CD4-positive, alpha-beta memory T cell (primary cell): ENCODE data around the gene SOX9. TPM values are rescaled to one million over a fixed set of nuclear protein-coding genes. Genes with fewer than 3 reads are reported as not detected.
A peak's percentile ranks its signal among the peaks of the same experiment; 100 is the strongest.

Experiments used
- CTCF ChIA-PET: fragments of 350-600 bp; sonication (Branson Sonifier 250); formaldehyde crosslinking; loops from one replicate; lab custom pipeline; 2021; ENCODE audit warnings: inconsistent platforms; ENCODE audit not compliant: partially characterized antibody; lab: Charles Lee
- POLR2A ChIA-PET: fragments of 350-600 bp; sonication (Branson Sonifier 250); formaldehyde crosslinking; loops from one replicate; lab custom pipeline; 2021; ENCODE audit not compliant: partially characterized antibody; lab: Charles Lee
- DNase-seq, 5 donors: peaks; one replicate each; pipeline versions ENCODE4 v3.0.0 to v3.0.0-alpha.2; 2020 to 2022; ENCODE audit warnings: mixed read lengths in 1 of 5
- H3K27ac ChIP-seq: one replicate; pipeline ENCODE4 v1.7.0; 2013; ENCODE audit warnings: low read depth, low read length
- H3K27me3 ChIP-seq: 2 replicates; pipeline ENCODE4 v1.7.0; 2013; ENCODE audit warnings: mild to moderate bottlenecking, low read length, moderate library complexity; ENCODE audit not compliant: insufficient read depth
- H3K36me3 ChIP-seq: 2 replicates; pipeline ENCODE4 v1.7.0; 2013; ENCODE audit warnings: mild to moderate bottlenecking, low read length, moderate library complexity; ENCODE audit not compliant: insufficient read depth
- H3K4me1 ChIP-seq: 2 replicates; pipeline ENCODE4 v1.7.0; 2013; ENCODE audit warnings: mild to moderate bottlenecking, low read length, moderate library complexity; ENCODE audit not compliant: insufficient read depth
- H3K4me3 ChIP-seq, 2 donors: one replicate each; pipeline ENCODE4 v1.7.0; 2013; ENCODE audit warnings: low read length in 2 of 2, mild to moderate bottlenecking in 1 of 2
- H3K9me3 ChIP-seq, 2 donors: one replicate each; pipeline ENCODE4 v1.7.0; 2013; ENCODE audit warnings: low read length in 2 of 2, control low read depth in 1 of 2; ENCODE audit not compliant: control insufficient read depth in 1 of 2
- H3K27ac Mint-ChIP-seq, 7 donors: one replicate each; pipeline ENCODE4 v1.8.0; 2020 to 2021; ENCODE audit warnings: mixed read lengths in 7 of 7, mild to moderate bottlenecking in 6 of 7, inconsistent platforms in 3 of 7, moderate library complexity in 3 of 7
- H3K27me3 Mint-ChIP-seq, 2 donors: one replicate each; pipeline ENCODE4 v1.8.0; 2020 to 2021; ENCODE audit warnings: mixed read lengths in 2 of 2
- H3K36me3 Mint-ChIP-seq, 2 donors: one replicate each; pipeline ENCODE4 v1.8.0; 2020 to 2021; ENCODE audit warnings: mixed read lengths in 2 of 2, inconsistent platforms in 1 of 2, mild to moderate bottlenecking in 1 of 2
- H3K4me1 Mint-ChIP-seq, 4 donors: one replicate each; pipeline ENCODE4 v1.8.0; 2020 to 2021; ENCODE audit warnings: mixed read lengths in 4 of 4, mild to moderate bottlenecking in 1 of 4
- H3K4me3 Mint-ChIP-seq, 8 donors: one replicate each; pipeline ENCODE4 v1.8.0; 2020 to 2021; ENCODE audit warnings: mixed read lengths in 8 of 8, mild to moderate bottlenecking in 7 of 8, moderate library complexity in 6 of 8, inconsistent platforms in 3 of 8
- H3K9me3 Mint-ChIP-seq, 8 donors: one replicate each; pipeline ENCODE4 v1.8.0; 2020 to 2021; ENCODE audit warnings: mixed read lengths in 8 of 8, mild to moderate bottlenecking in 5 of 8, inconsistent platforms in 3 of 8, moderate library complexity in 1 of 8
- intact Hi-C: fragments of 100-400 bp; cut with micrococcal nuclease; formaldehyde crosslinking; loops from one replicate; pipeline ENCODE4 v1.15.1; 2023
- polyA plus RNA-seq, 2 donors: library from polyadenylated mRNA; unstranded; fragments of 300-500 nt; fragmentation: Illumina TruSeq; gene quantifications; one replicate each; pipeline ENCODE4 v1.2.3, GENCODE V29; 2021
- total RNA-seq, 2 experiments: library from RNA; stranded (reverse); gene quantifications; one replicate each; pipeline ENCODE4 v1.2.3, GENCODE V29; 2021

SOX9 gene
- total and polyA plus RNA-seq, 4 experiments from 2014 or later = not detected

GRCh38 chr17:72100470-72100869, 20.4 kb upstream of the SOX9 start:
- H3K36me3 ChIP-seq = no peaks in the 10 kb centered on the region
- POLR2A ChIA-PET = no interaction called here

GRCh38 chr17:72101526-72101925, 19.3 kb upstream of the SOX9 start:
- ChIA-PET CTCF (no interaction called here), POLR2A (no interaction called here)
- intact Hi-C loops = no loop called here
- no peaks in the 10 kb centered on the region for H3K9me3 ChIP-seq
- H3K27me3 Mint-ChIP-seq = peaks cover 2 to 5% of the 10 kb centered on the region in 2 donors
- H3K27ac Mint-ChIP-seq = no peak overlapping the region
- no peak overlapping the region for H3K27ac ChIP-seq
- H3K36me3 ChIP-seq = no peaks in the 10 kb centered on the region
- no peaks in the 10 kb centered on the region for H3K27me3 ChIP-seq
- H3K4me3 Mint-ChIP-seq = no peak overlapping the region
- DNase-seq = no peak
- H3K4me1 ChIP-seq = no peaks in the 10 kb centered on the region
- H3K9me3 Mint-ChIP-seq = peaks cover 0 to 9% (median 5%) of the 10 kb centered on the region in 8 donors
- H3K4me3 ChIP-seq = no peak overlapping the region
- H3K4me1 Mint-ChIP-seq = no peaks in the 10 kb centered on the region
- H3K36me3 Mint-ChIP-seq = no peaks in the 10 kb centered on the region

More at GRCh38 chr17:72100470-72100869, 20.4 kb upstream of the SOX9 start:
- Mint-ChIP-seq H3K4me3 (no peak overlapping the region), H3K4me1 (no peaks in the 10 kb centered on the region), H3K9me3 (peaks cover 0 to 13% (median 4%) of the 10 kb centered on the region in 8 donors), H3K27me3 (peaks cover 2 to 5% of the 10 kb centered on the region in 2 donors), H3K27ac (no peak overlapping the region), H3K36me3 (no peaks in the 10 kb centered on the region)
- Histone ChIP-seq H3K27me3 (no peaks in the 10 kb centered on the region), H3K9me3 (no peaks in the 10 kb centered on the region), H3K27ac (no peak overlapping the region), H3K4me1 (no peaks in the 10 kb centered on the region), H3K4me3 (no peak overlapping the region)
- no peak for DNase-seq
- CTCF ChIA-PET = no interaction called here
- intact Hi-C loops = no loop called here

- peaks cover 2 to 5% of the 10 kb centered on the region in 2 donors for H3K27me3 Mint-ChIP-seq
These were observed 18.5 kb upstream of the SOX9 start for GRCh38 chr17:72102366-72102765.

GRCh38 chr17:72104164-72104862, 16.5 kb upstream of the SOX9 start:
- Histone ChIP-seq H3K9me3 (no peaks in the 10 kb centered on the region), H3K36me3 (no peaks in the 10 kb centered on the region), H3K27me3 (no peaks in the 10 kb centered on the region), H3K4me3 (no peak overlapping the region), H3K4me1 (no peaks in the 10 kb centered on the region), H3K27ac (no peak overlapping the region)
- peak overlapping the region in 1 of 8 donors; percentile 22 for H3K4me3 Mint-ChIP-seq
- H3K9me3 Mint-ChIP-seq = peaks cover 0 to 8% (median 3%) of the 10 kb centered on the region in 8 donors
- H3K27ac Mint-ChIP-seq = no peak overlapping the region
- H3K4me1 Mint-ChIP-seq = no peaks in the 10 kb centered on the region
- CTCF ChIA-PET = no interaction called here
- peaks cover 2 to 5% of the 10 kb centered on the region in 2 donors for H3K27me3 Mint-ChIP-seq
- POLR2A ChIA-PET = no interaction called here
- H3K36me3 Mint-ChIP-seq = no peaks in the 10 kb centered on the region
- DNase-seq = no peak
- intact Hi-C loops = no loop called here

More at GRCh38 chr17:72102366-72102765, 18.5 kb upstream of the SOX9 start:
- DNase-seq = no peak
- Histone ChIP-seq H3K36me3 (no peaks in the 10 kb centered on the region), H3K27me3 (no peaks in the 10 kb centered on the region), H3K27ac (no peak overlapping the region), H3K4me1 (no peaks in the 10 kb centered on the region), H3K9me3 (no peaks in the 10 kb centered on the region), H3K4me3 (no peak overlapping the region)
- no peak overlapping the region for H3K27ac Mint-ChIP-seq
- no peak overlapping the region for H3K4me3 Mint-ChIP-seq
- ChIA-PET CTCF (no interaction called here), POLR2A (no interaction called here)
- H3K36me3 Mint-ChIP-seq = no peaks in the 10 kb centered on the region
- H3K4me1 Mint-ChIP-seq = no peaks in the 10 kb centered on the region
- intact Hi-C loops = no loop called here
- peaks cover 0 to 8% (median 3%) of the 10 kb centered on the region in 8 donors for H3K9me3 Mint-ChIP-seq

GRCh38 chr17:72104863-72105234, 16.0 kb upstream of the SOX9 start:
- peaks cover 0 to 8% (median 3%) of the 10 kb centered on the region in 8 donors for H3K9me3 Mint-ChIP-seq
- H3K36me3 Mint-ChIP-seq = no peaks in the 10 kb centered on the region
- H3K4me3 ChIP-seq = no peak overlapping the region
- no peak for DNase-seq
- no peak overlapping the region for H3K27ac Mint-ChIP-seq
- no peak overlapping the region for H3K4me3 Mint-ChIP-seq
- no peaks in the 10 kb centered on the region for H3K4me1 ChIP-seq
- H3K27ac ChIP-seq = no peak overlapping the region
- intact Hi-C loops = no loop called here
- peaks cover 3 to 6% of the 10 kb centered on the region in 2 donors for H3K27me3 Mint-ChIP-seq
- H3K27me3 ChIP-seq = no peaks in the 10 kb centered on the region
- H3K4me1 Mint-ChIP-seq = peaks cover 0 to under 1% (median 0%) of the 10 kb centered on the region in 4 donors
- H3K36me3 ChIP-seq = no peaks in the 10 kb centered on the region
- ChIA-PET POLR2A (no interaction called here), CTCF (no interaction called here)
- H3K9me3 ChIP-seq = no peaks in the 10 kb centered on the region

GRCh38 chr17:72107100-72107499, 13.7 kb upstream of the SOX9 start:
- no peak overlapping the region for H3K4me3 ChIP-seq
- Mint-ChIP-seq H3K4me3 (no peak overlapping the region), H3K27ac (no peak overlapping the region), H3K9me3 (peaks cover 0 to 9% (median 3%) of the 10 kb centered on the region in 8 donors), H3K4me1 (peaks cover 0 to 6% (median under 1%) of the 10 kb centered on the region in 4 donors), H3K36me3 (no peaks in the 10 kb centered on the region), H3K27me3 (peaks cover 5 to 14% of the 10 kb centered on the region in 2 donors)
- H3K27me3 ChIP-seq = no peaks in the 10 kb centered on the region
- intact Hi-C loops = no loop called here
- no peak for DNase-seq
- H3K36me3 ChIP-seq = no peaks in the 10 kb centered on the region
- no peaks in the 10 kb centered on the region for H3K4me1 ChIP-seq
- POLR2A ChIA-PET = no interaction called here
- CTCF ChIA-PET = no interaction called here
- H3K27ac ChIP-seq = no peak overlapping the region
- no peaks in the 10 kb centered on the region for H3K9me3 ChIP-seq

- Histone ChIP-seq H3K27ac (no peak overlapping the region), H3K36me3 (no peaks in the 10 kb centered on the region), H3K4me1 (no peaks in the 10 kb centered on the region), H3K4me3 (no peak overlapping the region), H3K9me3 (no peaks in the 10 kb centered on the region), H3K27me3 (no peaks in the 10 kb centered on the region)
- peak overlapping the region in 2 of 8 donors; percentile 0 to 24 for H3K4me3 Mint-ChIP-seq
- no peak overlapping the region for H3K27ac Mint-ChIP-seq
- ChIA-PET CTCF (no interaction called here), POLR2A (no interaction called here)
- H3K27me3 Mint-ChIP-seq = peaks cover 15 to 16% of the 10 kb centered on the region in 2 donors
- H3K9me3 Mint-ChIP-seq = peaks cover 0 to 8% (median 2%) of the 10 kb centered on the region in 8 donors
- intact Hi-C loops = loop anchor here (10.0 kb wide), 1 partner anchor 1176 kb away; no protein-coding TSS in a partner anchor
- H3K4me1 Mint-ChIP-seq = peaks cover 0 to 7% (median 2%) of the 10 kb centered on the region in 4 donors
- H3K36me3 Mint-ChIP-seq = no peaks in the 10 kb centered on the region
- no peak for DNase-seq
These were observed 10.4 kb upstream of the SOX9 start for GRCh38 chr17:72110231-72110941.
